HG02588 (cell line): Measurements from ENCODE around the gene PEPD.
A peak's percentile ranks its signal among the peaks of the same experiment; 100 is the strongest.
"Not testable (repeated sequence)": the region's sequence is repeated elsewhere in the genome, so short reads cannot be mapped to it uniquely, and the experiment has no call there.

Experiments
- ATAC-seq: cut with Tn5 transposase; IDR thresholded peaks from one replicate; pipeline ENCODE4 v1.9.1; 2021; ENCODE audit warnings: mild to moderate bottlenecking, moderate library complexity; ENCODE audit not compliant: unreplicated experiment

The PEPD gene

GRCh38 chr19:33521480-33522370 is at the start of gene PEPD:
PEPD (minus strand) TSS chr19:33521791; CDS start chr19:33521760, 31 bp downstream.
- peak; percentile 86 for ATAC-seq

- no peak for ATAC-seq
Observed at GRCh38 chr19:33569821-33570220, 48.2 kb upstream of the PEPD start.

DNA sequence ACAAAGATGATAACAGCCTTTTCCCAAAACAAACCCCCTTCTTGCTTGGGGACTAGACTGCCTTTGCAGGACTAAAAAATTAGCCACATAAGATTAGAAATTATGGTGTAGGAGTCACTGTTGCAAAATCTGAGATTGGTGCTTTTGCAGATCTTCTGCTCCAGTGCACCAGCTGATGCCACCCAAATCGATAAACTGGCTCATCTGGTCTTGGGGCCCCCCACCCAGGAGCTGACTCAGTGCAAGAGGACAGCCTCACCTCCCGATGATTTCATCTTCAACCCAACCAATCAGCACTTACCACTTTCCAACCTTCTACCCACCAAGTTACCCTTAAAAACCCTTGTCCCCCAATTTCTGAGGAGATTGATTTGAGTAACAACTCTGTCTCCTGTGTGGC is 47.1 kb upstream of the PEPD start:
- no peak for ATAC-seq

DNA sequence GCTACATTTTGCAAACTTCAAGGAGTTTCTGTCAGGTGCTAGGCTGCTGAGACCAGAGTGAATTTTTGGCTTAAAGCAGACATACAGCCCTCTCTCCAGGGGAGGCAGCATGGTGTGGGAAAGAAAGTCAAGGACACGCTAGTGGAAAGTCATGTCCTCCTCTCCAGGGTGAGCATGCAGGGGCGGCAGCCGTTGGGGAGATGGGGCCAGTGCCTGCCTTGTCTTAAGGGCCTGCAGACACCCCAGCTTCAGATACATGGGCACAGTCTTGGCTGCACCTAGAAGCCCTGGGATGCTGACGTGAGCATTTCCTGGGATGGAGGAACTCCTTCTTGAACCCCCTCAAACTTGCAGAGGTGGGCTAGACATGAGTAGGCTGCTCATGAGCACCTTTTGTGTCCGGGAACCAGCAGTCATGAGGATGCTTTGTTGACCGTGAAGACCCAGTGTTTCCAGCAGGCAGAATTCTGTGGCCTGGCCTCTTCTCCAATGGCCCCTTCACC is 43.3 kb upstream of the PEPD start:
- no peak for ATAC-seq

DNA sequence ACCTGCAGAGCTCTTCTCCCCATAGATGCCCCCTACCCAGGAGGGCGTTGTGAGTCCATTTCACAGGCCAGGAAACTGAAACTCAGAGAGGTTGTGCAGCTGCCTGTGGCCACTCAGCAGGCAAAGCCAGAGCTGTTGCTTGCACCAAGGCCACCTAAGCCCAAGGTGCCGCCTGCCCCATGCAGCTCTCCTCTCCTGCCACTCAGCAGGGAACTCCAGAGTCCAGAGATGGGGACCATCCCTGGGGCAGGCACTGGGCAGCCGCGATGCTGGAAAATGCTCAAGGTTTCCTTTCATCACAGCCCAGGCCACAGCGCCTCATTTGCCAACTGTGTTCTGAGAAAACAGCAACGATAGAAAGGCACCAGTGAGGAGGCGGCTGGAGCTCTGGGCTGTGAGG is 41.0 kb upstream of the PEPD start:
- ATAC-seq, result no peak

GRCh38 chr19:33561666-33562065 is 40.1 kb upstream of the PEPD start:
- not testable (repeated sequence) for ATAC-seq

DNA sequence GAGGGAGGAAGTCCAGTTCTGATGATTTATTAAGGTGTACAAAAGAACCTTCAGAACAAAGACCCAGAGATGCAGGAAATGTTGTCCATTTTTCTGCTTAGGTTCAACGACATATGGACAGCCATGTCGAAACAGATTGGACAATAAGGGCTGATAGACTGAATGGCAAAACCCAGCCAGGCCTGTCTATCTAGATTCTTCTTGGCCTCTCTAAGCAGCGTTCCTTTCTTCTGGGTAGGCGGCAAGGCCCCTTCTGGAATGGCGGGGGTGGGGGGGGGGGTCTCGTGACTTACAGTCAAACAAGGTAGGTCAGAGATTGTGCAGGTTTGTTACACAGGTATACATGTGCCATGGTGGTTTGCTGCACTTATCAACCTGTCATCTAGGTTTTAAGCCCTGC is 39.7 kb upstream of the PEPD start:
- ATAC-seq, result no peak

DNA sequence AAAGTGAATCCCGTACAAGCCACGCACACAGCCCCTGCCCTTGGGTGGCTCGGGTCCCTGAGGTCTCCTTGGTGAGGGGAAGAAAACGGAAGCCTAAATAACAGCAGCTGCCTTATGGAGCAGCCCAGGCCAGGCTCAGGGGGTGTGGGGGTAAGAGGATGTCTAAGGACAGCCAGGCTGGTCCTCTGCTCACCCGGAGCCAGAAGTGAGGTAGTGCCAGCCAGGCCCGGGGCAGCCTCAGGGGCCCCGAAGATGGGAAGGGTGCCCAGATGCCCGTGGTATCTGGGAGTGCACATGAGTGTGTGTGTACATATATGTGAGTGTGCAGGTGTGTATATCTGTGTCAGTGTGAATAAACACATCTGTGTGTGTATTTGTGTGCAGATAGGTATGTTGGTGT is 38.4 kb upstream of the PEPD start:
- ATAC-seq, result no peak

- no peak for ATAC-seq
Observed at GRCh38 chr19:33558856-33559255, 37.3 kb upstream of the PEPD start.

DNA sequence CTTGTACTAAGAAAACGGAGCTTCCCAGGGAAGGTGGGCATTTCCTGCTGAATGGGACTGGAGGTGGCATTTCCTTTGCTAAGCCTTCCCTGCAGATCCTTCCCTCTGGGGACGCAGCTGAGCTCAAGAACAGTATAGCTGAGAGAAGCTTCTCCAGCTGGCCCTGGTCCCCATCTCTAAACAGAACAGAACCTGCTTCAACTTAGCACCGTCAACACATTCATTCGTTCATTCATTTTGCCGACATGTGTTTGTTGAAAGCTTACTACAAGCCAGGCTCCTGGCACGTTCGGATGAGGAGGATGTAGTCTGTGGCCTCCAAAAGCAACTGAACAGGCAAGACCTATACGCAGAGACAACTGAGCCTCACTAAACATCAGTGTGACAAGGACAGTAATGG is 36.6 kb upstream of the PEPD start:
- no peak for ATAC-seq

DNA sequence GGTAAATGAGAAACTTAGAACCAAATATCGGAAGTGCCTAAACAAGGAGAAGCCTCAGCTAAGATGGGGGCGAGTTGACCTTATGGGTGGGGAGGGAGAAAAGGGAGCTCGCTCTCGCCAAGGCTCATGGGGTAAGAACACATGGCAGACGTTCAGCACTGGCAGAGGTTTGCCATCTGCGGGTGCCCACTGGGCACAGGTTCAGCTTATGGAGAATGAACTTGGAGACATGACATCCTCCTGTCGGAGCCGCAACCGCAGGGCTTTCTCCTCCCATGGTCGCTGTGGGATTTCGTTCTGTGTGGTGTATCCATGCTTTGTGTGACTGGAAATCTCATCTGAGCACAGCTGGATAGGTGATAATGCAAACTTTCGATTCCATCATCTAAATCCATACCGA is 36.1 kb upstream of the PEPD start:
- ATAC-seq, result no peak

DNA sequence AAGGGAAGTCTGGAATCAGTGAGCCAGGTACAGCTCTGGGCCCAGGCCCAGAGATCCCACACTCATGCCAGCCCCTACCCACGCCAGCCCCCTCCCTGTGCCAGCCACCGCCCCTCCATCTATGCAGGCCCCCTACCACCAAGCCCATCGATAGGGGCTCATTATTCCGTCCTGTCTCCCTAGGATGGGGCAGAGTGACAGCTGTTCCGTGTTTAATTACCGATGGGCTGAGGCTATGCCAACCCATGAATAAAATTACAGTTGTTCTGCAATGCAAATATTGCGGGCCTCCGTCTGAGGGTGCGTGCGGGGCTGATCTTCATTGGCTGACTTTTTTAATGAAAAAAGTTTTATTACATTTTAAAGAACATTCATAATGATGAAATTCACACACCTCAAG is 35.6 kb upstream of the PEPD start:
- ATAC-seq, result no peak

GRCh38 chr19:33556261-33556660 is 34.7 kb upstream of the PEPD start:
- no peak for ATAC-seq

GRCh38 chr19:33555726-33556125 is 34.1 kb upstream of the PEPD start:
- not testable (repeated sequence) for ATAC-seq

GRCh38 chr19:33554821-33555220 is 33.2 kb upstream of the PEPD start:
- no peak for ATAC-seq

GRCh38 chr19:33554391-33554790 is 32.8 kb upstream of the PEPD start:
- no peak for ATAC-seq

DNA sequence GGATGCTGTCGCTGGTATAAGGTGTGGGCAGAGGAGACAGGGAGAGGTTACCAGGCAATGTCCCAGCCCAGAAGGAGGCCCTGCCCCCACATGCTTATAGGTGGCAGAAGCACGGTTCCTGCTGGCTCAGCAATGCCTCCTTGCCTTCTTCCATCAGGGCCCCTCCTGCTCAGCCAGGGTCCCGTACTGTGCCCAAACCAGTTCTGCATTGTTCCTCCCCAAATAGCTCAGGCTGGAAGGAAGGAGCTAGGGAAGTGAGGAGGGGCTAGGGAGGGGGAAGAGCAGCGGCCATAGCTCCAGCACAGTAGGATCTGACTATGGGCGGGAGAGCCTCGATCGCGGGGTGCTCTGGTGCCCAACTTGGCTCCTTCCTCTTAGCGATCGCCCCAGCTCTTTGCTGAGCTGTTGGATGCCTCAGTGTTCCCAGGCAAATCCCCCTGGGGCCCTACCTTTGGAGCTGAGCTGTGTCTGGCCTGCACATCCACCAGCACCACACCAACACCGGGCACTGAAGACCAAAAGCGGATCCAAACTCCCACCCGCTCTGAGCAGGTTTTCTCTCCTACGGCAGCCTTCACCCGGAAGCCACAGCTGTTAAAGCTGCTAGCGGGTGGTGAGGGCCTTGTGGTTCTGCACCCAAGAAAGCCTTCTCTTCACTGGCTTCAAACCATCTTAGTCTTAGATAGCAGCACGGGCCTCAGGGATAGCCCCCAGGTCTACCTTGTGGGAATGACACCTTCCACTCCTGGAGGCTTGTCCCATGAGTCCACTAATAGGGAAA is 32.1 kb upstream of the PEPD start:
- ATAC-seq, result no peak

DNA sequence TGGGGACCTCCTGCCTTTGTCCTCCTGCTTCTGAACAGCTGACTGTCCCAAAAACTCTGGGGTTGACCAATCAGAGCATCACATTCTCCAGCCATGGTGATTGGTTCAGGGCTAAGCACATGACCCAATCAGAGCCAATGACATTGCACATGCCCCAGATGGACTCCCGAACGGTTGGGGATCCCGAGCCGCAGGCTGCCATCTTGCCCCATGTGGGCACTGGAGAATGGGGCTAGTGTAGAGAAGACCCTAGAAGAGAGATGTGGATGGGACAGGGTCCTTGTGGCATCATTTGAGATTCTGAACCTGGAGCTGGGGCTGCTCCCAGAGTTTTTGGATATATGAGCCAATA is 31.3 kb upstream of the PEPD start:
- no peak for ATAC-seq

- no peak for ATAC-seq
Observed at GRCh38 chr19:33552191-33552927, 30.8 kb upstream of the PEPD start.

DNA sequence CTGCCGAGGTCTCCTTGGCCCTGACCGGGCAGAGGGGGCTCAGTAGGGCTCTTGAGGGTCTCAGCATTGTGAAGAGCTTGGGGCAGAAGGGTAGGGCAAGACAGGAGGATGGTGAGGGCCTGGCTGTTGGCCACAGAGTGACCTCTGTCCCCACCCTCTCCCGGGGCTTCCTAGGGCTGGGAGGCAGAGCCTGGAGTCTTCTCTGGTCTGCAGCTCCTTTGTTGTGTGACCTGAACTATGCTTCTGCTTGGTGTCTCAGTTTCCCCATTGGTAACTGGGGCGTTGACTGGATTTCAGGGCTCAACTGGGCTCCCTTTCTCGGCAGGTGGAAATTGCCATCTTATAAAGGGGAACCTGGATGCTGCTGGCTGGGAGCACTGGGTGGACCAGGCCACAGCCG is 30.1 kb upstream of the PEPD start:
- no peak for ATAC-seq

GRCh38 chr19:33550768-33551167 is 29.2 kb upstream of the PEPD start:
- no peak for ATAC-seq
